H1 (cell line): ENCODE measurements around the gene AP2B1. TPM values are rescaled to one million over a fixed set of nuclear protein-coding genes. Genes with fewer than 3 reads are reported as not detected.

Experiments
- RAD21 ChIP-seq, 2 experiments: IDR thresholded peaks in 1 of 2; conservative IDR thresholded peaks in 1 of 2; 2 replicates each; pipeline ENCODE4 v1.6.1; 2011; ENCODE audit warnings: low read depth in 2 of 2, low read length in 2 of 2, improper control_type of control experiment in 1 of 2, inconsistent platforms in 1 of 2, mild to moderate bottlenecking in 1 of 2, moderate library complexity in 1 of 2
- SIRT6 ChIP-seq: IDR thresholded peaks from one replicate; pipeline ENCODE4 v1.7.1; 2012; ENCODE audit warnings: low read length, inconsistent platforms
- YY1 ChIP-seq: IDR thresholded peaks from 2 replicates; pipeline ENCODE4 v1.6.1; 2011; ENCODE audit warnings: low read depth, mild to moderate bottlenecking, low read length
- polyA plus RNA-seq, 7 experiments: library from polyadenylated mRNA; depleted of rRNA in 3 of 7; stranded (reverse) in 5 of 7; unstranded in 2 of 7; fragments of >200 nt in 5 of 7; fragments of 200-250 nt in 2 of 7; gene quantifications; 1 replicate in 5 of 7; 2 replicates in 1 of 7; 4 replicates in 1 of 7; pipeline versions ENCODE4 v1.2.1 to v1.2.3, GENCODE V29; 2011 to 2013; ENCODE audit warnings: missing spikeins in 2 of 7, mixed read lengths in 2 of 7
- total RNA-seq: library from RNA; stranded (reverse); fragmentation: NEBNext Ultra II Directional; extraction: Animal tissue kit (Norgen Biotek cat#: 25700); gene quantifications from 2 replicates; pipeline ENCODE4 v1.2.1, GENCODE V29; 2021

The AP2B1 gene
- total and polyA plus RNA-seq, 2 of the 8 experiments (the other 6 are each of a cell fraction or from before 2014, with no cell fraction given): 95.5 to 199 TPM

DNA sequence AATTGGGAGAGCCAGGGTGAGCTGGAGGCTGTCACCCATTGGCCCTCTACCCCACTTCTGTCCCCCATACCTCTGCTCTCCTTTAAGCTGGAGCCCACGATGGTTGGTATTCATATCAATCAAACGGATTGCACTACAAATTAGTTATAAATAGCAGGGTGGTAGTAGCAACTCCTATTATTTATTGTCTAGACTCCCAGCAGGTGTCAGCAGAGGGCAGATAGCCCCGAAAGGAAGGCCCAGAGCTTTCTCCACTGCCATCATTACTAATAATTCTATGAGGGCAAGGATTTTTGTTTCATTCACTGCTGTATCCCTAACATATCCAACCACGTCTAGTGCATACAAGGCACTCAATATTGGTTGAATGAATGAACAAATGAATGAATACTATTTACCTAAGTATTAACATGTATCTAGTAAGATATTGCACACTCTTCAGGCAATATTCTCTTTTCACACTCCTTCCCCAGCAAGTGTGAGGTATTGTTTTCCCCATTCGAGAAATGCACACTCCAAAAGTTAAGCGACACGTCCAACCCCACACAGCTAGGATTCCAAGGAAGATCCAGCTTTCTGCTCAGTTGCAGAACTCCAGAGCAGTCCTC, 179.9 kb downstream of the AP2B1 start (continued):
- peak; percentile 36 to 53; a peak in 3 of 4 replicates for TF ChIP-seq RAD21 (IDR thresholded peaks at IDR 0.05 in 1 of 2, conservative IDR thresholded peaks at IDR 0.05 in 1 of 2; ENCODE audit: low read depth in 2 of 2, low read length in 2 of 2)
- TF ChIP-seq SIRT6: no peak
- no peak for TF ChIP-seq YY1
